ENCODE results near the gene NUDT19.

Gene NUDT19

GRCh38 chr19:32691291-32691951, at the start of gene NUDT19:
Gene NUDT19 (plus strand): TSS chr19:32691821. CDS start chr19:32691961, 140 bp downstream.
- no peak for TF ChIP-seq CTCF (conservative IDR thresholded peaks at IDR 0.05; ENCODE audit: low read depth, low read length)
- peaks cover 5% of the 10 kb centered on the region; the same call in 1 of the 2 replicates for H4K20me1 ChIP-seq (ENCODE audit: insufficient read depth)
- peaks cover 55% of the 10 kb centered on the region for H3K4me1 ChIP-seq (ENCODE audit: low read depth, poor library complexity, severe bottlenecking)
- H3K4me3 ChIP-seq (IDR thresholded peaks at IDR 0.05; ENCODE audit: insufficient read depth, low read depth, low read length), result no peak within 1 kb of the TSS
- peak within 1 kb of the TSS; percentile 86 for H3K27ac ChIP-seq
- H3K4me2 ChIP-seq, result peak within 1 kb of the TSS; percentile 70
- peaks cover 44% of the 10 kb centered on the region for H3K79me2 ChIP-seq (ENCODE audit: insufficient read depth, low read depth)
- peaks cover 5% of the 10 kb centered on the region; the same call in 1 of the 2 replicates for H3K36me3 ChIP-seq (ENCODE audit: insufficient read depth)
- peak within 1 kb of the TSS; percentile 70 for H2AFZ ChIP-seq (ENCODE audit: low read depth)
- H3K9ac ChIP-seq, result peak within 1 kb of the TSS; percentile 98
- no peaks in the 10 kb centered on the region for H3K27me3 ChIP-seq (ENCODE audit: insufficient read depth, low read depth)

DNA sequence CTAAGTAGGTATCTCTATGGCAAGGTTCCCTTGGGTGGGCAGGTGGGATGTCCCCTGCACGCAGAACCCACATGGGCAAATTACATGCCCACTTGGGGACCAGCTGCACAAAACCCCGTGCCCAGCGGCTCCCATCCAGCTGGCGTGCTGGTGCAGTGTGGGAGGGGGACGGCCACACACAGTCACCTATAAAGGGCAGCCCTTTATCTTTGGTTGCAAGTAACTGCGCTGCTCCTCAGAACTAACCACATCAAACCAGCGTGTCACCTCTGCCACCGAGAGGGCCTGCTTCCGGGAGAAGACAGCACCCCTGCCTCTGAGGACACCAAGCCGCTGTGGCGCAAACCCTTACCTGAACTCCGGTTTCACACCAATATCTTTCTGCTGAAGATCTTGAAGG, 48.9 kb upstream of the NUDT19 start:
- TF ChIP-seq CTCF (conservative IDR thresholded peaks at IDR 0.05; ENCODE audit: low read depth, low read length), result no peak
- H3K9ac ChIP-seq, result no peak overlapping the region
- H3K4me2 ChIP-seq, result no peak overlapping the region
- H3K4me1 ChIP-seq (ENCODE audit: low read depth, poor library complexity, severe bottlenecking), result peaks cover 7% of the 10 kb centered on the region
- H3K36me3 ChIP-seq (ENCODE audit: insufficient read depth), result peaks cover 47% of the 10 kb centered on the region
- no peaks in the 10 kb centered on the region; the same call in 1 of the 2 replicates for H3K79me2 ChIP-seq (ENCODE audit: insufficient read depth, low read depth)
- no peaks in the 10 kb centered on the region for H3K27me3 ChIP-seq (ENCODE audit: insufficient read depth, low read depth)
- no peaks in the 10 kb centered on the region for H4K20me1 ChIP-seq (ENCODE audit: insufficient read depth)
- no peak overlapping the region for H3K4me3 ChIP-seq (IDR thresholded peaks at IDR 0.05; ENCODE audit: insufficient read depth, low read depth, low read length)
- no peak overlapping the region for H3K27ac ChIP-seq
- no peak overlapping the region for H2AFZ ChIP-seq (ENCODE audit: low read depth)

- Histone ChIP-seq H3K27ac (no peak overlapping the region), H2AFZ (ENCODE audit: low read depth) (no peak overlapping the region), H3K4me1 (ENCODE audit: low read depth, poor library complexity, severe bottlenecking) (peaks cover 7% of the 10 kb centered on the region), H3K79me2 (ENCODE audit: insufficient read depth, low read depth) (peaks cover 6% of the 10 kb centered on the region; the same call in 1 of the 2 replicates), H3K4me3 (IDR thresholded peaks at IDR 0.05; ENCODE audit: insufficient read depth, low read depth, low read length) (no peak overlapping the region), H3K9ac (no peak overlapping the region), H3K27me3 (ENCODE audit: insufficient read depth, low read depth) (no peaks in the 10 kb centered on the region), H3K36me3 (ENCODE audit: insufficient read depth) (peaks cover 44% of the 10 kb centered on the region), H4K20me1 (ENCODE audit: insufficient read depth) (no peaks in the 10 kb centered on the region), H3K4me2 (no peak overlapping the region)
- no peak for TF ChIP-seq CTCF (conservative IDR thresholded peaks at IDR 0.05; ENCODE audit: low read depth, low read length)
Measured at GRCh38 chr19:32646556-32646955, 45.1 kb upstream of the NUDT19 start.

- Histone ChIP-seq H3K27me3 (ENCODE audit: insufficient read depth, low read depth) (no peaks in the 10 kb centered on the region), H4K20me1 (ENCODE audit: insufficient read depth) (no peaks in the 10 kb centered on the region; the same call in 1 of the 2 replicates), H3K36me3 (ENCODE audit: insufficient read depth) (peaks cover 36% of the 10 kb centered on the region), H2AFZ (ENCODE audit: low read depth) (no peak overlapping the region), H3K4me1 (ENCODE audit: low read depth, poor library complexity, severe bottlenecking) (peaks cover 7% of the 10 kb centered on the region), H3K27ac (no peak overlapping the region), H3K4me2 (no peak overlapping the region), H3K4me3 (IDR thresholded peaks at IDR 0.05; ENCODE audit: insufficient read depth, low read depth, low read length) (no peak overlapping the region), H3K9ac (no peak overlapping the region), H3K79me2 (ENCODE audit: insufficient read depth, low read depth) (peaks cover 14% of the 10 kb centered on the region; the same call in 1 of the 2 replicates)
- no peak for TF ChIP-seq CTCF (conservative IDR thresholded peaks at IDR 0.05; ENCODE audit: low read depth, low read length)
Measured at GRCh38 chr19:32647361-32647760, 44.3 kb upstream of the NUDT19 start.

Data from KMS-11 (cell line).